ENCODE results near the gene FRS3.

DNA sequence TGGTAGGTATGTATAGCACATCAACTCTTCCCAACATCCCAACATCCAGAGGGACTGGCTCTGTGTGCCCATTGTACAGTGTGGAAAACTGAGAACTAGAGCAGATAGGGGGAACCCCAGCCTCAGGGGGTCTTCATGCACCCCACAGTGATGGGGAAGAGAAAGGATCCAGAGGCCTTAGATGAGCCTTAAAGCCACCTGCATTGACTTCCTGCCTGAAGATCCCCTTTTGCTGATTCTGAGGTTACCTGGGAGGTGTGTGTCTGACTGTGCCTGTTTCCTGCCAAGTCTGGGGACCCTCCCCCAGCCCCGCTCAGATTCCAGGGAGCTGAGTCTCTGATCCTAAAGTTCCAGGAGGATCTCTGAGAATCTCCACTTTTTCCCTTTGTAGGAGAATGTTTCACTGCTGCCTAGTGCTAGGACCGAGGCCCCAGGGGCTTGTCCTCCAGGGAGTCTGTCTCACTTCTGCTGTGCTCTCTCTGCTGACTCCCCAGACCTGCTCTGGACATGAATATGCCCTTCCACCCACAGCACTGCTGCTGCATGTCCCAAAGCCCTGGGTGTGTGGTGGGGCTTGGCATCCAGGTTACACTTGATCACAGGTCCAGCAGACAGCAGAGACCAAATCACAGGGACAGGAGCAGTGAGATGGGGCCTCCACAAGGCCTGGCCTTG lies 19.7 kb downstream of the FRS3 start:
- TF ChIP-seq, protein P1, sequence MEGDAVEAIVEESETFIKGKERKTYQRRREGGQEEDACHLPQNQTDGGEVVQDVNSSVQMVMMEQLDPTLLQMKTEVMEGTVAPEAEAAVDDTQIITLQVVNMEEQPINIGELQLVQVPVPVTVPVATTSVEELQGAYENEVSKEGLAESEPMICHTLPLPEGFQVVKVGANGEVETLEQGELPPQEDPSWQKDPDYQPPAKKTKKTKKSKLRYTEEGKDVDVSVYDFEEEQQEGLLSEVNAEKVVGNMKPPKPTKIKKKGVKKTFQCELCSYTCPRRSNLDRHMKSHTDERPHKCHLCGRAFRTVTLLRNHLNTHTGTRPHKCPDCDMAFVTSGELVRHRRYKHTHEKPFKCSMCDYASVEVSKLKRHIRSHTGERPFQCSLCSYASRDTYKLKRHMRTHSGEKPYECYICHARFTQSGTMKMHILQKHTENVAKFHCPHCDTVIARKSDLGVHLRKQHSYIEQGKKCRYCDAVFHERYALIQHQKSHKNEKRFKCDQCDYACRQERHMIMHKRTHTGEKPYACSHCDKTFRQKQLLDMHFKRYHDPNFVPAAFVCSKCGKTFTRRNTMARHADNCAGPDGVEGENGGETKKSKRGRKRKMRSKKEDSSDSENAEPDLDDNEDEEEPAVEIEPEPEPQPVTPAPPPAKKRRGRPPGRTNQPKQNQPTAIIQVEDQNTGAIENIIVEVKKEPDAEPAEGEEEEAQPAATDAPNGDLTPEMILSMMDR (IDR thresholded peaks at IDR 0.05; ENCODE audit: insufficient read depth, low read depth, low read length) = no peak
- no peak for TF ChIP-seq EZH2 (IDR thresholded peaks at IDR 0.05; ENCODE audit: insufficient read depth, low read length)
